NT2/D1 (cell line): ENCODE results near the gene USP21.

ENCODE experiments used
- SUZ12 ChIP-seq: IDR thresholded peaks from 2 replicates; pipeline ENCODE4 v1.6.1; 2011; ENCODE audit not compliant: insufficient read length, insufficient read depth; ENCODE audit errors: extremely low read depth
- YY1 ChIP-seq: IDR thresholded peaks from 2 replicates; pipeline ENCODE4 v1.6.1; 2011; ENCODE audit not compliant: insufficient read length, insufficient read depth
- ZNF274 ChIP-seq: IDR thresholded peaks from 2 replicates; pipeline ENCODE4 v1.6.1; 2011; ENCODE audit warnings: mild to moderate bottlenecking, low read depth, low read length

DNA sequence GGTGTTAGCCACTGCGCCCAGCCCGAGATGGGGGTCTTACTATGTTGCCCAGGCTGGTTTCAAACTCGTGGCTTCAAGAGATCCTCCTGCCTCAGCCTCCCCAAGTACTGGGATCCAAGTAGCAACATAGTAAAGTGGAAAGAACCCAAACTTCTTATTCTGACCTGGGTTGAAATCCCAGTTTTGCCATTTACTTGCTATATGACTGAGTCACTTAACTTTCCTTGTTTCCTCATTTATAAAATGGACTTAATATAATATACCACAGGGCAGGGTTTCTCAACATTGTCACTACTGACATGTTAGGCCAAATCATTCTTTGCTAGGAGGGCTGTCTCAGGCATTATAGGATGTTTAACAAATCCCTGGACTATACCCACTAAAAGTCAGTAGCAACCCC, 48.2 kb upstream of the USP21 start:
- TF ChIP-seq ZNF274 (no peak), YY1 (no peak), SUZ12 (no peak)
